Fibroblast of upper back skin (primary cell): ENCODE measurements around the gene ZNF311.
"Not testable (repeated sequence)": the region's sequence is repeated elsewhere in the genome, so short reads cannot be mapped to it uniquely, and the experiment has no call there.

ENCODE experiments used
- DNase-seq: peaks from one replicate; pipeline ENCODE4 v3.0.0-alpha.2; 2013

Gene ZNF311

DNA sequence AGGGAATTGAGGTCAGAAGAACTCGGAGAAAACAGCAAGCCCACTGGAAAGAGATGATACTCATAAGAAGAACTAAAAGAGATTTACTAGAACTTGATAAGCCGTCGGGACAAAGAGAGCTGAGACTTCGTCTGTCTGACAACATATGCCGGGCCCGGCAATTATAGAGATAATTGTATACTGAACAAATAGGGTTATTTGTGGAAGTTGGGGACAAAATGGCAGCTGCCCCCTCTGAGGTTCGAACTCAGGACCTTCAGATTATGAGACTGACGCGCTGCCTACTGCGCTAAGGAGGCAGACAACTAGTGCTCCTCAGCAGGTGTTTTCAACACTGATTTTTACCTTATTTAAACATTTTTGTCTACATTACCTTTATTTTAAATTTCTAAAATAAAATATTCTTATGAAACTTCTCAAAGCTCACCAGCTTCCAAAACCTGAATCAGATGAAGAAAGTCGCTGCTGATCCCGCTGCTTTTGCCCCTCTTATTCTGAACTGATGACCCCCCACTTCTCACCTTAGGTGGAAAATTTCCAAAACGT, 52.0 kb downstream of the ZNF311 start:
- peak; percentile 78 for DNase-seq

DNA sequence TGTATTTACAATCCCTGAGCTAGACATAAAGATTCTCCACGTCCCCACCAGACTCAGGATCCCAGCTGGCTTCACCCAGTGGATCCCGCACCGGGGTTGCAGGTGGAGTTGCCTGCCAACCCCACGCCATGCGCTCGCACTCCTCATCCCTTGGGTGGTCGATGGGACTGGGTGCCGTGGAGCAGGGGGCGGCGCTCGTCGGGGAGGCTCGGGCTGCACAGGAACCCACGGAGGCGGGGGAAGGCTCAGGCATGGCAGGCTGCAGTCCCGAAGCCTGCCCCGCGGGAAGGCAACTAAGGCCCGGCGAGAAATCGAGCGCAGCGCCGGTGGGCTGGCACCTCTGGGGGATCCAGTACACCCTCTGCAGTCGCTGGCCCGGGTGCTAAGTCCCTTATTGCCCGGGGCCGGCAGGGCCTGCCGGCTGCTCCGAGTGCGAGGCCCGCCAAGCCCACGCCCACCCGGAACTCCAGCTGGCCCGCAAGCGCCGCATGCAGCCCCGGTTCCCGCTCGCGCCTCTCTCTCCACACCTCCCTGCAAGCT, 55.4 kb downstream of the ZNF311 start:
- DNase-seq: not testable (repeated sequence)

DNA sequence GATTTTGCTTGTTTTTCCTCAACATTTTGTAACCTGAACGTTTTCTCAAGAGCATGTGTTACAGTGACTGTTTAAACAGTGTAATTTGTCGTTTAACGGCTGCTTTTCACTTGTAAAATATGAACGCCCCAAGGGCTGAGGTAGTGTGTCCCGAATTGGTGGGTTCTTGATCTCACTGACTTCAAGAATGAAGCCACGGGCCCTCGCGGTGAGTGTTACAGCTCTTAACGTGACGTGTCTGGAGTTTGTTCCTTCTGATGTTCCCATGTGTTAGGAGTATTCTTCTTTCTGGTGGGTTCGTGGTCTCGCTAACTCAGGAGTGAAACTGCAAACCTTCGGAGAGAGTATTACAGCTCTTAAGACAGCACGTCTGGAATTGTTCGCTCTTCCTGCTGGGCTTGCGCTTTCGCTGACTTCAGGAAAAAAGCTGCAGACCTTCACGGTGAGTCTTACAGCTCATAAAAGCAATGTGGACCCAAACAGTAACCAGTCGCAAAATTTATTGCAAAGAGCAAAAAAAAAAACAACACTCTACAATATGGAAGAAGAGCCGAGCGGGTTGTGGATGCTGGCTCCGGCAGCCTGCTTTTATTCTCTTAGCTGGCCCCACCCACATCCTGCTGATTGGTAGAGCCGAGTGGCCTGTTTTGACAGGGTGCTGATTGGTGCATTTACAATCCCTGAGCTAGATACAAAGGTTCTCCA, 56.2 kb downstream of the ZNF311 start:
- no peak for DNase-seq

DNA sequence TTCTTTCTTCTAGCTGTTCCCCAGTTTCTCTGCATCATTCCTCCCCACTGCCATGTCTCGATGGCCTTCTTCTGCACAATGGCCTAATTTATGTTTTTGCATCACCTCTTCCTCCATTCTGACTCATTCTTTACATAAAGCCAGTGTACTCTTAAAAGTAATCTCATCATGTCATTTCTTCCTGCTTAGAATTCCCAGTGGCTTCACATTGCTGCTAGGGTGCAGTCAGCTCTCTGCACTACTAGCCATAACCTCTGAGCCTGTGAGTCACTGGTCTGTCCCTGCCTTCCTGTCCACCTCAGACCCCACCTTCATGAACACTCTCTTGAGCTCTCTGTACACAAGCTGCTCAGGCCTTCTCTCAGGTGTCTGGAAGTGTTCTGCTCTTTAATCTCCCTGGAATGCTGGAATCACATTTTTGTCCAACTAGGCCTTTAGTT, 57.3 kb downstream of the ZNF311 start:
- peak; percentile 3 for DNase-seq

DNA sequence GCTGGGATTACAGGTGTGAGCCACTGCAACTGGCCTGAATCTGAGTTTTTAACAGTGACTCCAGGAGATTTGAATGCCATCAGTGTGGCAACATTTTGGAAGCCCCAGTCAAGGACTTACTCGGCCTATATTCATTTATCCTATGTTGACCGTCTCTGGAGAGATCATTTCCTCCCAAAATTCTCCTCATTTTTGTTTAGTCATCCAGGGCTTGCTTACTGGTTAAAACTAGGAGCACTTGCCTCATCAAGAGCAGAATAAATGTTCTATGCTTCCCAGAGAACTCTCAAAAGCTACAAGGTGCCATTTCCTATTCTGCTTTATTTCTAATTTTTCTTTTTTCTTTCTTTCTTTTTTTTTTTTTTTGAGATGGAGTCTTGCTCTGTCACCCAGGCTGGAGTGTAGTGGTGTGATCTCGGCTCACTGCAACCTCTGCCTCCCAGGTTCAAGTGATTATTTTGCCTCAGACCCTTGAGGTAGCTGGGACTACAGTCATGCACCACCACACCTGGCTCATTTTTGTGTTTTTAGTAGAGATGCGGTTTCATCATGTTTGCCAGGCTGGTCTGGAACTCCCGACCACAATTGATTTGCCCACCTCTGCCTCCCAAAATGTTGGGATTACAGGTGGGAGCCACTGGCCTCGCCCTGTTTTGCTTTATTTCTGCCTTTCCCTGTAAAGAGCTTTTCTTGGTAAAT, 57.9 kb downstream of the ZNF311 start:
- no peak for DNase-seq

DNA sequence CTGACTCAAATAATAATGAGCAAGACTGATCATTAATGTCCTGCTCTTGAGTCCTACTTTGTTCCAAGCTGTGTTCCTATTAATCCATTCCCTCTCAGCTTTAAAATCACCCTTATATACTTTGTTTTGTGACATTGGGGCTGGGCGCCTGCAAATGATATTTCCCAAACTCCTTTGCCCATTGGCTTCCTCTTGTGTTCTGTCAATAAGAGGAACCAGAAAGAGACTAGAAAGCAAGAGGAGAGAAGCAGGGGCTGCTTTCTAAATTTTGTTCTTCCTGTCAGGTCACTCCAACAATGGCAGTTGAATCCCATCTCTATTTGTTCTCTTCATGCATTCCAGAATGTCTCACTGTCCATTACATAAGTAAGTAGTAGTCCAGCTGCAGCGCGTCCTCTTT, 59.8 kb downstream of the ZNF311 start:
- no peak for DNase-seq
